ENCODE measurements around the gene MGME1.
"Not testable (repeated sequence)": the region's sequence is repeated elsewhere in the genome, so short reads cannot be mapped to it uniquely, and the experiment has no call there.

MGME1 gene

DNA sequence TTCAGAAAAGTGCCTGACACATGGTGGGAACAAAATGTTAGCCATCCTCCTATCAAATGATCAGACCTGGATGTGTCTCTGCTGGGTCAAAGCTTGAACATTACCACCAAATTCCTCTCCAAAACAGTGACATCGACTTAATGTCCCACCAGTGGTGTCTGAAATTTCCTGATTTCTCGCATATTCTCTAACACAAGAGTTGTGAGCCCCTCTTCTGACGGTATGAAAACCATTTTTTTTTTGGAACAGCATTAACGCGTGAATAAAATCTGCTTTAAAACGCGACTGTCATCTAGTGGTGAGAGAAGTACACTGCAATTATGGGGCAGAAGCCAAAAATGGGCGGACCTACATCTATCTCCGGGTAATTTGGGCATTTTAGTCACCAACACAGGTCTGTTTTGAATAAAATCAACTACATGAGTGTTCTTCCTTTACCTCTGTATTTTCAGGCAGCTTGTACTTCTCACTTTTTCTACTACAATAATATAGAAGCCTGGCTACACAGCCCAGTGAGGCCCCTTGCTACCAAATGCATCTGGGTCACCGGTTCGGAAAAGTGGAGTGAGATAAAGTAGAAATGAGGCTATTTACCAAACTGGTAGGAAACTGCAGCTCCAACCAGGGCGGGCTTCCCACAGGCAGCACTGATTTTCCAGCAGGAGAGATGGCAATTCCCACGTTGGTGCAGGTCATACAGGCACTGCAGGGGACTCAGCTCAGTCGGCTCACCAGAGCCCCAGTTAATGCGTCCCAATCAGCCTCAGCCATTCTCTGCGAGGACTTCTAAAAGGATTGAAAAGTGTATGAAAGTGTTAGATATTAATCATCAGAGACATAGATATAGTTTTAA is 27.4 kb downstream of the MGME1 start:
- peak; percentile 16 to 55 (median 33) for DNase-seq

DNA sequence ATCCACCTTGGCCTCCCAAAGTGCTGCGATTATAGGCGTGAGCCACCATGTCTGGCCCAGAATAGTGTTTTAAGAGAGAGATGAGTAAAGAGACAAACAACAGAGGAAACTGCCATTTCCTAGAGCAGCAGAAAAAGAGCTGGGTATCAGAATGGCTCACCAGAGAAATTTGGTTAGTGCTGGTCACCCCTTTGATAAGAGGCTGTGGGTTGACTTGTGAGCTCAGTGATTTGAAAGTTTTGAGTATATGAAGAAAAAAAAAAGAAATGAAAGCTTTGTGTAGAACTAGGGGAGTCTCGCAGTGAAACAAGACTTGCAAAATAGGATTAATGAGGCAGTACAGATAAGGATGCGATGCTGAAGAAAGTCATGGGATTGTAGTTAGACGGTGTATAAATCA is 29.6 kb downstream of the MGME1 start:
- DNase-seq = no peak

DNA sequence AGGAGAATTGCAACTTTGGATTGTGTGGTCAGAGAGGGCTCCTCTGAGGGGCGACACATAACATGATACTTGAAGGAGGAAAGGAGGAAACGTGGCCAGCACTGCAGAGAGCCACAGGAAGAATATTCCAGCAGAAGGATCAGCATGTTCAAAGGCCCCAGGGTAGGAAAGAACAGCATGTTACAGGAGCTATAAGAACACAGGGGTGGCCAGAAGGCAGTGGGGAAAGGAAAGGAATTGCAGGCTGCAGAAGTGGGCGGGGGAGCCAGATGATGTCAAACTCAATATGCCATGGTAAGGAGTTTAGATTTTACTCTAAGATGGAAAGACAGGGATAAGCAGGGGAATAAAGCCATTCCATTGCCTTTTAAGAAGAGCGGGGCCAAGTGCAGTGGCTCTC is 30.7 kb downstream of the MGME1 start:
- DNase-seq = no peak

DNA sequence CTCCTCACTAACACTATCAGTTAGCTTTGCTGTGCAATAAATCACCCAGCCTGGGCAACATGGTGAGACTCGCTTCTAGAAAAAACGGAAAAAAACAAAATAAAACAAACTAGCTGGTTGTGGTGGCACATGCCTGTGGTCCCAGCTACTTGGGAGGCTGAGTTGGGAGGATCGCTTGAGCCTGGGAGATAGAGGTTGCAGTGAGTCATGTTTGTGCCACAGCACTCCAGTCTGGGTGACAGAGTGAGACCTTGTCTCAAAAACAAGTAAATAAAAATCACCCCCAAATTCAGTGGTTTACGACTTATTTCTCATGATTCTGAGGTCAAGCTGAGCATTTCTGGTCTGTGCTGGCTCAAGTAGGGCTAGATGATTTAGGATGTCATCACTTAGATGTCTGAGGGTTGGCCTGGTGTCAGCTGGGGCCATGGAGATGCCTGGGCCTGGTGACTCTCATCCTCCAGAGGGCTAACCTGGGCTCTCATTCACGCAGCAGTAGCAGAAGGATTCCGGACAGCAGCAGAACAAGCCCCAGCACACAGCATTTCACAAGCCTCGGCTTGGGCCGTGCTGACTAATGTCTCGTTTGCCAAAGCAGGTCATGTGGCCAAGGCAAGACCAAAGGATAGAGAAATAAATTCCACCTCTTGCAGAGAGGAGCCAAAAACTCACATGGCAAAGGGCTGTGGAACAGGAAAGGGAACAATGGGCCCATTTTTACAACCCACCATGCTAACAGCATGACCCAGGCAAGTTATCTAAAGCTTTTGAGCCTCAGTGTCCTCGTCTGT is 32.5 kb downstream of the MGME1 start:
- DNase-seq = no peak

DNA sequence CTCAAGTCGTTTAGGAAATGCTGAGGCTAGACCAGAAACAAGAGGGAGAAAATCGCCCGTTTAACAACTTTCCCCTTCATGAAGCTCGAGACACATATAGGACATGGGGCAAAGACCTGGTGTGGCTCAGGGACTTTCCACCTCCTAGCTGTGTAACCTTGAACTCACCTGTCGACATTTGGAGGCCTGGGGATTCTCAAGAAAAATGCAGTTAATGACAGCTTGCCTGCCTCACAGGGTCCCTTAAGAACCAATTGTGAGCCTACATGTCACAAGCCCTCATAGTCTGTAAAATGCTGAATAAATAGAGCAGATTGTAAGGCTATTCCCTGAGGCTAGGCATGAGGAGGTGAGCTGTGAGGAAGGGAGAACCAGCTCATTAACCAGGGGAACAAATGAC is 35.1 kb downstream of the MGME1 start:
- no peak for DNase-seq

DNA sequence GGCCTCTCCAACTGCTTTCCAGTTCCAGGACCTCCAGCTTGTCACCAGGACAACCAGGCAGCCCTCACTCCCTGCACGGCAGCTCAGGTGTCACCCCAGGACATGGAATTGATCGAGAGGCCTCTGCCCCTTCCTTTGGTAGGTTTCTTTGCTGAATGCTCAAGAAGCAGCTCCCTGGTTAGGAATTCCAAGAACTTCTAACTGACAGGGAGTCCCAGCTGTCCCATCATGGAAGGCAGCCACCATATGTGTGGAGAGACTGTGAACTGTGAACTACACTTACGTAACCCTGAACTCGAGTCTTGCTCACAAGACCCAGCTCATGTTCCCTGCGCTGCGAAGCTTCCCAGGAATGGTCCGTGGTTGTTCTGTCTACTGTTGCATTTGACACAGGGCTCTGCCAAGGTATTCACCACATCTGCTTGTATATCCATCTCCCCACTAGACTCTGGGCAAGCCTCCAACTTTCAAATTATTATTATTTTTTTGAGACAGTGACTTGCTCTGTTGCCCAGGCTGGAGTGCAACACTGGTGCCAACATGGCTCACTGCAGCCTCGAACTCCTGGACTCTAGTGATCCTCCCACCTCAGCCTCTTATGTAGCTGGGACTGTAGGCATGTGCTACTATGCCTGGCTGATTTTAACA is 35.7 kb downstream of the MGME1 start:
- DNase-seq = no peak

DNA sequence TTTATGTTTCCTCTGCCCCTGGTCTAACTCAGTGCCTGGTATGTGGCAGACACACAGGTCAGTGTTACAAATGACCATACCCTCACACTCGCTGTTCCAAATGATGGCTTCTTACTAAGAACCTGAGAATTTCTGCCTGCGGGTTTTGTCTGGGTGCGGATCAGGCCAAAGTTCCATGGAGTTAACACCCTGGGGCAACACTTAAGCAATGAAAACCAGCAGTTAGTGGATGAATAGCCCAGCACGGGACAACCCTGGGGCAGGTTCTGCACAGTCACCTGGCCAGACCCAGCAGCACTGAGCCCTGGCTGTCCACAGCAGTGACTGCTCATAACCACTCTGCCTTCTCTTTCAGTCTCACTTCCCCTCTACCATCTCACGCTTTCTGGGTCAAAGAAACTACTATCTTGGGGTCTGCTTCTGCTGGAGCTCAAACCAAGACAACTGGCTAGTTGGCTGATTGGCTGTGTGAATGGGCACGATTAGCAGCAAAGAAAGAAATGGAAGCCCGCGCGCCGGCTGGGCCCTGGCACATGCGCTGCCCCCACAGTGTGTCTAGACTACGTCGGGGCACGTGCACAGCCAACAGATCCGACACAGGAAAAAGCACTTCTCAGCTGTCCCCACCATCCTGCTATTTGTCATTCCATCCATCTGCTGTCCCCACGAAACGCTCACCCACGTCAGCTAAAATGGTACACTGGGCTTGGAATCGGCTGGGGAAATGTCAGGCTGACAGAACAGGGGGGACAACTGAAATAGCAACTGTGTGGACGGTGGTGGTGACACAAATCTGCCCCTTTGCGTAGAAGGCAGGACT is 36.6 kb downstream of the MGME1 start:
- no peak for DNase-seq

DNA sequence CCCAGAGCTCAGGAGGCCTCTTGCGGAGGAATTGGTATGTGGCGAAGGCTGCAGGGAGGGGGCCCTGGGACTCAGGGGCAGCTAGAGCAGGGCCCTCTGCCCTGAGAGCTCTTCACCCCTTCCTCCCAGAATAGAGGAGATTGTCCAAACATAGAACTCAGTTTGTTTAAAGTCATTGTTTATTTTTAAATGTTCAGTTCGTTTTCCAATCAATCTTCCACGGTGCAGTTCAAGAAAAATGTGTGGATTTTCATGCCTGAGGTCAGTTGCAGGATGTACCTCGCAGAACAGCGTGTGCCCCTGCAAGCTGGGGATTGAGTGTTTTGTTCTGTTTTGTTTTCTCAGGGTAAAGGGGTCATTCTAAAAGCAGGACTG is 37.2 kb downstream of the MGME1 start:
- DNase-seq = no peak

DNA sequence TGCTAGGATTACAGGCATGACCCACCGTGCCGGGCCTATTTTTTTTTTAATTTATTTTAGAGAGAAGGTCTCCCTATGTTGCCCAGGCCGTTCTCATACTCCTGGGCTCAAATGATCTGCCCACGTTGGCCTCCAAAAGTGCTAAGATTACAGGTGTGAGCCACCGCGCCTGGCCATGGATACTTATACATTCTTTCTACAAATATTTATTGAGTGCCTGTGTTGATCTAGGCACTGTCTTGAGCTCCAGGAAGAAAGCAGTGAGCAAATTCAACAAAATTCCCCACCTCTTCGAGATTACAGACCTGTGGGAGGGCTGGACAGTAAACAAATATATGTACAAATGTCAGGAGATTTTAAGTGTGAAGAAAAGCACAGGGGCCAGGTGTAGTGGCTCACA is 37.9 kb downstream of the MGME1 start:
- no peak for DNase-seq

DNA sequence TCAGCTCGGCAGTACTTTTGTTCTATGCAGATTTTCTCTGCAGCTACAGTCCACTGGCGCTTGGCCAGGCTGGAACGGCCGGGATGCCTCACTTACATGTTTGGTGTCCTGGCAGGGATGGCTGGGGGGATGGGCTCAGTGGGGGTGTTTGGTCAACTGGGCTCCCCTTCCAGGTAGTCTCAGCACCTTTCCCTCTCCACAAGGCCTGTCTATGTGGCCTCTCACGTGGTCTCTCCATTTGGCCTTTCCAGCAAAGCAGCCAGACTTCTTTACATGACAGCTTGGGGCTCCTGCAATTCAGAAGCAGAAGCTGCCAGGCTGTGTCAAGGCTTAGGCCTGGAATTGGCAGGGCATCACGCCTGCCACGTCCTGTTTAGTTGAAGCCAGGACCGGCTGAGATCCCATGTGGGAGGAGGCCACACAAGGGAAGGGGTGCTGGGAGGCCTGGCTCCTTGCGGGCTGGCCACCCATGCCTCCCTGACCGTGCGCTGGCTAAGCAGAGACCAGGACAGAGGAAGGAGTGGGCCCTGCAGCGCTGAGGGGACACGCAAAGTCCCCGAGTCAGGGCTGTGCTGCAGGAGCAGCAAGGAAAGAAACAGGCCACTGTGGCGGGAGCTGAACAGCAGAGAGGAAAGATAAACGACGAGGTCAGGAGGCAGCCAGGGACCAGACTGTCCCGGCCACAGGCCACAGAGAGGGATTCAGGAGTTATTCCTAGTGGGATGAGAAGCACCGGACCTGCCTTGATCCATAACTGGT is 38.9 kb downstream of the MGME1 start:
- no peak for DNase-seq

DNA sequence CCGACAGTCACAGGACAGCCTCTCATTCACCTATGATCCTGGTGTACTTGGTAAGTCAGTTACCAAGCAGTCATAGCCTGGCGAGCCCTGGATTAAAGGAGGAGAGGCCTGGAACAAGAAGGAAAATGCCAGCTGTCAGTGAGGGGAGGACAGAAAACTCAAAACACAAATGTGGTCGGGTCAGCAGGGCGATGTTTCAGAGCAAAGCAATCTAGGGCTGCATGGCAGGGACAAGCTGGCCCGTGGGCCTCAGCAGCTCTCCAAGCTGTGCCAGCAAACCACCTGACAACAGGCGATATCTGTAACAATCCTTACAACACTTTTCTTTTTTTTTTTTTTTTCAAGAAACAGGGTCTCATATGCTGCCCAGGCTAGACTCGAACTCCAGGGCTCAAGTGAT is 40.3 kb downstream of the MGME1 start:
- no peak for DNase-seq

DNA sequence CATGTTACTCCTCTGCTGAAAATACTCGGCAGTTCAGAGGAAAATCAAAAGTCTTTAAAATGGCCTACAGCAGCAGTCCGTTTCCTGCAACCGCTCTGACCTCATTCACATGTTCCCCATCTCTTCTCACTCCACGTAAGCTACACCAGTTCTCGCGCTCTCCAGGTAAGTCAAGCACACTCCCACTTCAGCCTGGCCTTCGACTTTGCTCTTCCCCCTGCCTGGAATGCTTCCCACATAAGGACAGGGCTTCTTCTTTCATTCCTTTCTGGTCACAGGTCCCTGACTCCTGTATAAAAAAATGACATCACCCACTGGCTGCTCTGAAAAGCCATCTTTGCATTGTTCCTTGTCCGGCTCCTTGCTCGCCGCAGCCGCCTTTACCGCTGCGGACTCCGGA is 42.7 kb downstream of the MGME1 start:
- no peak for DNase-seq

DNA sequence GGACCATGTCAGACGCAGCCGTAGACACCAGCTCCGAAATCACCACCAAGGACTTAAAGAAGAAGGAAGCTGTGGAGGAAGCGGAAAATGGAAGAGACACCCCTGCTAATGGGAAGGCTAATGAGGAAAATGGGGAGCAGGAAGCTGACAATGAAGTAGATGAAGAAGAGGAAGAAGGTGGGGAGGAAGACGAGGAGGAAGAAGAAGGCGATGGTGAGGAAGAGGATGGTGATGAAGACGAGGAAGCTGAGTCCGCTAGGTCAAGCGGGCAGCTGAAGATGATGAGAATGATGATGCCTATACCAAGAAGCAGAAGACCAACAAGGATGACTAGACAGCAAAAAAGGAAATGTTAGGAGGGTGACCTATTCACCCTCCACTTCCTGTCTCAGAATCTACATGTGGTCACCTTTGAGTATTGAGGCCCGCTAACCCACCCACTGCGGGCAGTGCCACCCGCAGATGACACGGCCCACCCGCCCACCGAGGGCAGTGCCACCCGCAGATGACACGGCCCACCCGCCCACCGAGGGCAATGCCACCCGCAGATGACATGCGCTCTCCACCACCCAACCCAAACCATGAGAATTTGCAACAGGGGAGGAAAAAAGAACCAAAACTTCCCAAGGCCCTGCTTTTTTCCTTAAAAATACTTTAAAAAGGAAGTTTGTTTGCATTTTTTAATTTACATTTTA is 43.3 kb downstream of the MGME1 start:
- DNase-seq = no peak

DNA sequence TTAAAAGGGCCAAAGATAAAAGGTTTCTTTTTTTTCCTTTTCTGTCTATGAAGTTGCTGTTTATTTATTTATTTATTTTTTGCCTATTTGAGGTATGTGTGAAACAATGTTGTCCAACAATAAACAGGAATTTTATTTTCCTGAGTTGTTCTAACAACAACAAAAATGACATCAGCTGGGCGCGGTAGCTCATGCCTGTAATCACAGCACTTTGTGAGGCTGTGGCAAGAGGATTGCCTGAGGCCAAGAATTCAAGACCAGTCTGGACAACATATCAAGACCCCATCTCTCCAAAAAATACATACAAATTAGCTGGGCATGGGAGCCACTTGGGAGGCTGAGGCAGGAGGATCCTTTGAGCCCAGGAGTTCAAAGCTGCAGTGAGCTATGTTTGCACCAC is 44.1 kb downstream of the MGME1 start:
- DNase-seq = no peak

DNA sequence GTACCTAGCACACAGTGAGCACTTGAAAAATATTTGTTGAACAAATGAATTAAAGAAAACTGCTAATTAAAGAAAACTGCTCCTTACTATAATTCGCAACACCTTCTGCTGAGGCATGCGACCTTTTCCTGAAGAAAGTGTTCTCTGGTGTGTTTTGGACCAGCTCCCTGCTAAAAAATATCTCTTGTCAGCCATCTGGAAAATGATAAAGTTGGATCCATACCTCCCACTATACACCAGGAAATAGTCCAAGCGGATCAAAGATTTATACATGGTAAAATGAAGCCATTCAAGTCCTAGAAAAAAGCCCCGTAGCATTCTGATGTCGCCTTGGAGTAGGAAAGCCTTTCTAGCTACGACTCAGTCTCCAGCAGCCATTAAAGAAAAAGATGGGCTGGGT is 45.6 kb downstream of the MGME1 start:
- DNase-seq = no peak

DNA sequence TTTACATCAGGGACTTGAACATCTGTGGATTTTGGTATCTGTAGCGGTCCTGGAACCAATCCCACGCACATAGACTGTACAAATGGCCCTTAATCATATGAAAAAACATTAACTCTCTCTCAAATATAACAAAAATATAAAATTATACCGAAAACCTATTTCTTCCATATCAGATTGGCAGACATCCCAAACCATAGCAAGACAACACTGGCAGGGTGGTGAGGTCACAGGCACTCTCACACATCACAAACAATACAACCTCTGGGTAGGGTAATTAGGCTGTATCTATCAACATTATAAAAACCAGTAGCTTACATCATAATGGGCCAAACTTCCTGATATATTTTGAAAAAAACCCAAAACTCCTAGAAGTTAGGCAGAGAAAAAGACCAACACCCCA is 48.0 kb downstream of the MGME1 start:
- DNase-seq = no peak

DNA sequence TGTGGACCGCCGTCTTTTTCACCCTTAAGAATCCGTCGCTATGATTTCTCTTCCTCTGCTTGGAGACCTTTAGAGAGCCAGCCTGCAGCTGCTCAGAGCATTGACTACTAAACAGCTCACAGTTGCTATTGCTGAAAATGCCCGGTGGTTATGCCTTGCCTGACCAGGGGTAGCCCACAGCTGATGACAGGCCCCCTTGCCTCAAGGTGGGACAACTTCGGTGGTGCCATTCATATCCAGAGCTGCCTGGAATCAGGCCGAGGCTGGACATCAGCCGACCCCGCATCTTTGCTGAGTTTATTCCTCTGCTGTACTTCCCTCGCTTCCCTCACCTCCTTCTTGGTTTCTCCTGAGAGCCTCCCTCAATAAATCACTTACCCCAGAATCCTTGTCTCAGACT is 49.3 kb downstream of the MGME1 start:
- DNase-seq = no peak

DNA sequence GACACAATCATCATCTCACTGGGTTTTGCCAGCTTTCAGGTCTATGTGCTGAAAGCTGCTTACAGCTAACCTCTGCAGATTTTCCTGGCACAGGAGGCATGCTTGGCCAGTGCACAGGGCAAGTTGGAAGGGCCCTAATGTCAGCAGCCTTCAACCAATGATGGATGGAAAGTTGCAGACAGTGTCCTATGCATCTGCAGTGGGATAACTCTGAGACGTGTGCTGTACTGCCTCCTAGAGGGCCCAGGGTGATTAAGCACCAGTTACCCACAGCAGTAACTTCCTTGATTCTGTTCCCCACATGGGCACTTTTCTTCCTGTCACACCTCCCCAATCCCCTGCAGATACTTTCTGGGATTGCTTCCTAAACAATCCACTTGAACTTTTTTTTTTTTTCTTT is 50.2 kb downstream of the MGME1 start:
- no peak for DNase-seq

DNA sequence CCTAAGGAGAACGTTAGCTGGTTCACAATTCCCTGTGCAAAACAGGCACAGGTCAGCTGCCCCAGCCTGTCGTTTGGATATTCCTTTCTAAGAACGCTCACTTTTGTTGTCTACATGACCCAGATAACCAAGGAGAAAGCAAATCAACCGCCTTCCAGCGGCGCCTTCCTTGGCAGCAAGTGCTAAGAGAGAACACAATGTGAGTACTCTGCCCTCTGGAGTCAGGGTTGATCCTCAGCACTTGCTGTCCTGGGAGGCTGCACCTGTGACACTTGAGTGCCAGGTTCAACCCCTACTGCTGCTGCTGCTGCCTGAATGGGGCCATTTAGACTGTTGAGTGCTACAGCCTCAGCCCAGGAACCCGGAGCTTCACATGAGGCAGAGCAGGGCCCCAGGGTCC is 52.1 kb downstream of the MGME1 start:
- no peak for DNase-seq

DNA sequence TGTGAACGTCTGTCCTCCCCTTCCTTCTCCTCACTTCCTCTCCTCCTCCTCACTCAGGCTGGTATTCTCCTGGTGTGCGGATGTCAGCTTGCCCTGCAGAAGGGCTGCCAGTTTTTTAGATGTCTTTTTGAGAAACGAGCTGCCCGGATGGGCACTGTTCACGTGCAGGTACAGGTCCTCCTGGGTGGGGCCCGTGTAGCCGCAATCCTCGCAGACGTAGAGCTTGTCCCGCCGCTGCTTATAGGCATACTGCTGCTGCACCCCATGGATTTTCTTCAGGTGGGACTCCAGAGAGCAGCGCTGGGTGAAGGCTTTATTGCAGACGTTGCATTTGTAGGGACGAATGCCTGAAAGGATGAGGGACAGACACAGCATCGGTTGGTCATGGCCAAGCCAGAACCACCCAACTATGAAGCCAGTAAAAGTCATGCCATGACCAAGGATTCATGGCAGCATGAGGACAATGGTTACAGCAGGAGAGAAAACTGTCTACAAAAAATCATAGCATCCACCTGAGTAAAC is 55.8 kb downstream of the MGME1 start:
- no peak for DNase-seq

DNA sequence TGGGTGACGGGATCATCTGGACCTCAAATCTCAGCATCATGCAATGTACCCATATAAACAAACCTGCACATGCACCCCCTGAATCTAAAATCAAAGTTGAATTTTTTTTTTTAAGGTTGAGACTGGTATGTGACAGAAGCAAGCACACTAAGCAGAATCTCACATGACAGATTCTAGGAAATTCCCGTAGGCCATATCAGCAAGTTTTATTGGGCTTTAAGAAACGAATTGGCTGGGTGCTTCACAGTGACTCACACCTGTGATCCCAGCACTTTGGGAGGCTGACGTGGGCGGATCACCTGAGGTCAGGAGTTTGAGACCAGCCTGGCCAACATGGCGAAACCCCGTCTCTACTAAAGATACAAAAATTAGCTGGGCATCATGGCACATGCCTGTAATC is 58.2 kb downstream of the MGME1 start:
- DNase-seq = not testable (repeated sequence)
